Type B pancreatic cell (in vitro differentiated cells): ENCODE results near the gene ZNF831. TPM values are rescaled to one million over a fixed set of nuclear protein-coding genes. Genes with fewer than 3 reads are reported as not detected.

Experiments used
- DNase-seq: peaks from one replicate; pipeline ENCODE4 v3.0.0; 2021; ENCODE audit warnings: mixed read lengths; ENCODE audit not compliant: unreplicated experiment; ENCODE audit errors: extremely low spot score
- H3K27ac Mint-ChIP-seq: 2 replicates; pipeline ENCODE4 v1.8.0; 2021; ENCODE audit warnings: mild to moderate bottlenecking, mixed read lengths
- H3K27me3 Mint-ChIP-seq: 2 replicates; pipeline ENCODE4 v1.8.0; 2021; ENCODE audit warnings: mixed read lengths
- H3K36me3 Mint-ChIP-seq: 2 replicates; pipeline ENCODE4 v1.8.0; 2021; ENCODE audit warnings: mixed read lengths
- H3K4me1 Mint-ChIP-seq: one replicate; pipeline ENCODE4 v1.8.0; 2021; ENCODE audit warnings: mixed read lengths; ENCODE audit not compliant: unreplicated experiment
- H3K4me3 Mint-ChIP-seq: 2 replicates; pipeline ENCODE4 v1.8.0; 2021; ENCODE audit warnings: mild to moderate bottlenecking, mixed read lengths
- H3K9me3 Mint-ChIP-seq: 2 replicates; pipeline ENCODE4 v1.8.0; 2021; ENCODE audit warnings: mixed read lengths
- total RNA-seq: library from RNA; stranded (reverse); gene quantifications from 2 replicates; pipeline ENCODE4 v1.2.1, GENCODE V29; 2021; ENCODE audit warnings: low replicate concordance
- TF ChIP-seq, protein P1 (sequence below): fragments of 200-600 bp; sonication (generic); conservative IDR thresholded peaks from 2 replicates; pipeline ENCODE4 v1.5.0; 2021; ENCODE audit warnings: antibody characterized with exemption, mild to moderate bottlenecking

Gene ZNF831
- total RNA-seq, 1 donor from 2014 or later, result not detected

DNA sequence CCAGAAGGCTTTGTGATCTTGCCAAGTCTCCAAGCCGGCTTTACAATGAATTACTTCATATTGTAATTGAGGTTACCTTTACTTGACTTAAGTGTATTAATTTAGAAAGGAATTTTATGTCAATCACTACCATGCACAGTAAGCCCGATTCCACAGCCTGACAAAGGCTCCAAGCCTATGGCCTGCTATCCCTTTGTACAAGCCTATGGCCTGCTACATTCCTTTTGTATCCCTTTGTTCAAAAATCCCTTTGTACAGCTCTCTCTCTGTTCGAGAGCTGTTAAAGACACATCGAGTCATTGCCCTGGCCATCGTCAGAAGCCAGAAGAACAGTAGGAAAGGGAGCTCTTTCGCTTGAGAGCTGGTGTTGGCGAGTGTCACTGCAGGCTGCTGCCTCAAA is 134.1 kb downstream of the ZNF831 start:
- TF ChIP-seq, protein P1, sequence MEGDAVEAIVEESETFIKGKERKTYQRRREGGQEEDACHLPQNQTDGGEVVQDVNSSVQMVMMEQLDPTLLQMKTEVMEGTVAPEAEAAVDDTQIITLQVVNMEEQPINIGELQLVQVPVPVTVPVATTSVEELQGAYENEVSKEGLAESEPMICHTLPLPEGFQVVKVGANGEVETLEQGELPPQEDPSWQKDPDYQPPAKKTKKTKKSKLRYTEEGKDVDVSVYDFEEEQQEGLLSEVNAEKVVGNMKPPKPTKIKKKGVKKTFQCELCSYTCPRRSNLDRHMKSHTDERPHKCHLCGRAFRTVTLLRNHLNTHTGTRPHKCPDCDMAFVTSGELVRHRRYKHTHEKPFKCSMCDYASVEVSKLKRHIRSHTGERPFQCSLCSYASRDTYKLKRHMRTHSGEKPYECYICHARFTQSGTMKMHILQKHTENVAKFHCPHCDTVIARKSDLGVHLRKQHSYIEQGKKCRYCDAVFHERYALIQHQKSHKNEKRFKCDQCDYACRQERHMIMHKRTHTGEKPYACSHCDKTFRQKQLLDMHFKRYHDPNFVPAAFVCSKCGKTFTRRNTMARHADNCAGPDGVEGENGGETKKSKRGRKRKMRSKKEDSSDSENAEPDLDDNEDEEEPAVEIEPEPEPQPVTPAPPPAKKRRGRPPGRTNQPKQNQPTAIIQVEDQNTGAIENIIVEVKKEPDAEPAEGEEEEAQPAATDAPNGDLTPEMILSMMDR, result no peak
- Mint-ChIP-seq H3K4me1 (peaks cover 37% of the 10 kb centered on the region), H3K4me3 (no peak overlapping the region), H3K27ac (no peak overlapping the region), H3K36me3 (no peaks in the 10 kb centered on the region), H3K27me3 (peaks cover 64% of the 10 kb centered on the region), H3K9me3 (no peaks in the 10 kb centered on the region)
- DNase-seq, result no peak

DNA sequence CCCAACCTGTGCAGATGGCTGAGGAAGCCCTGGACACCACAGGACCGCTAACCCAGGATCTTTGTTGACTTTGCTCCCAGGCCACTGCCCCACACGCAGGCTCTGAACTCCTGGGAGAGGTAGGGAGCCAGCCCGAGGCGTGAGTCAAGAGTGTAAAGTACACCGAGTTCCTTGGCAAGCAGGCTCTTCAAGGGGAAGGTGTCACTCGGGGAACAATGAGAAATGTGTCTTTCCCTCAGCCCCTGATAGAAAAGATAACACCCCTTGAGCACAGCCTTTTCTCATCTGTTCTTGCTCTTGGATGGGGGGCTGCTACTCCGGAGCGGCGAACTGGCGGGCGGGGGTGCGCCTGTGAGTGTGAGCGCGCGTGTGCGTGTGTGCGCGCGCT is 136.3 kb downstream of the ZNF831 start:
- peak overlapping the region; percentile 73 for H3K4me3 Mint-ChIP-seq
- peaks cover 41% of the 10 kb centered on the region for H3K4me1 Mint-ChIP-seq

DNA sequence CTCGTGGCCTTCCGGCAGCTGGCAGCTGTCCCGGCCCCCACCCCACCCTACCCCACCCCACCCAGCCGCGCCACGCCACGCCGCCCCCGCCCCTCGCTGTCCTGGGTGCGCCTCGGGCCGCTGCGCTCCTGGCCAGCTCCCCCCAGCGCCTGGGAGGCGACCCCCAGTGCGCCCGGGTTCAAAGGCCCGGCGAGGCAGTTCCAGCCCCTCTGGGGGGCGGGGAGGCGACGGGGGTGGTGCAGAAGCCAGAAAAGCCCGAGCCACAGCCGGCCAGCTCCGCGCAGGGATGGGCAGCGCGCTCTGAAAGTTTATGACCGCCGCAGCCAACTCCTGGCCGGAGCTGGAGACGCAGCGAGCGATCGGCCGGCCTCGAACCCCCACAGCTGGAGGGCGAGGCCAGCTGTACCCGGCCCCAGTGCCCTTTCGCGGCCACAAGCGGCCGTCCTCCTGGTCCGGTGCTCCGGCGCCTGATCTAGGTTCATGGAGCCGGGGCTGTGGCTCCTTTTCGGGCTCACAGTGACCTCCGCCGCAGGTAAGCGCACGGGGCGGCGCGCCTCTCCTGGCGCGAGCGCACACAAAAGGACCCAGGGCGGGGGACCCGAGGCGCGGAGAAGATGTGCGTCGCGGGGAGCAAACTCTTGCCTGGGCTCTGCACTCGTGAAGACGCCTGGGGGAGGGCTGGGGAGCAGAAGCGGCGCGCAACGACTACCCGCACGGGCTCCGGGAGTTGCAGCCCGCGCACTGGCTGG is 136.9 kb downstream of the ZNF831 start, which contains the start of gene EDN3:
Gene EDN3, plus strand, starts transcription at position 279 of the 749 bp plus-strand sequence. Its CDS starts 202 bp downstream, at position 481.
- H3K4me3 Mint-ChIP-seq, result peak within 1 kb of the TSS; percentile 85
- no peak within 1 kb of the TSS for H3K27ac Mint-ChIP-seq
- peaks cover 19% of the 10 kb centered on the region for H3K36me3 Mint-ChIP-seq
- no peaks in the 10 kb centered on the region for H3K9me3 Mint-ChIP-seq
- peaks cover 35% of the 10 kb centered on the region for H3K4me1 Mint-ChIP-seq
- TF ChIP-seq, protein P1, result no peak
- DNase-seq, result no peak
- H3K27me3 Mint-ChIP-seq, result peaks cover 80% of the 10 kb centered on the region

More for the DNA sequence above, 136.3 kb downstream of the ZNF831 start:
- Mint-ChIP-seq H3K36me3 (peaks cover 14% of the 10 kb centered on the region), H3K27me3 (peaks cover 82% of the 10 kb centered on the region), H3K27ac (no peak overlapping the region), H3K9me3 (no peaks in the 10 kb centered on the region)
- DNase-seq, result no peak
- TF ChIP-seq, protein P1, result no peak

DNA sequence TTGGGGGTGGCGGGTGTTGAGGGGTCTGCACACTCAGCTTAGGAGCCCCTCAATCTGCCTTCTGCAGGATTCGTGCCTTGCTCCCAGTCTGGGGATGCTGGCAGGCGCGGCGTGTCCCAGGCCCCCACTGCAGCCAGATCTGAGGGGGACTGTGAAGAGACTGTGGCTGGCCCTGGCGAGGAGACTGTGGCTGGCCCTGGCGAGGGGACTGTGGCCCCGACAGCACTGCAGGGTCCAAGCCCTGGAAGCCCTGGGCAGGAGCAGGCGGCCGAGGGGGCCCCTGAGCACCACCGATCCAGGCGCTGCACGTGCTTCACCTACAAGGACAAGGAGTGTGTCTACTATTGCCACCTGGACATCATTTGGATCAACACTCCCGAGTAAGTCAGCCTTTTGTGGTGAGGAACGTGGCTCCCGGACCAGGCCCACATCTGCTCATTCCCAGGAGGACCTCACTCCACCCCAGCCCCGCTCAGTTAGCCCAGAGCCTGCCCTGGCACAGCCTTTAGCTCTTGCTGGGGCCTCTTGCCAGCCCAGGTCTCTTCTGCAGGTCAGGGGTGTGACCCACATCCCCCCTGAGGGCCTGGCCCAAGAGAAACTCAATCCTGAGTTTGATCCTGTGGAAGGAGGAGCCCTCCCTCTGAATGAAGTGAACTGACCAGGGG is 137.9 kb downstream of the ZNF831 start:
- TF ChIP-seq, protein P1, result no peak
- Mint-ChIP-seq H3K4me3 (peak overlapping the region; percentile 85), H3K36me3 (peaks cover 19% of the 10 kb centered on the region), H3K27ac (no peak overlapping the region), H3K9me3 (no peaks in the 10 kb centered on the region), H3K4me1 (peaks cover 31% of the 10 kb centered on the region), H3K27me3 (peaks cover 75% of the 10 kb centered on the region)
- no peak for DNase-seq

DNA sequence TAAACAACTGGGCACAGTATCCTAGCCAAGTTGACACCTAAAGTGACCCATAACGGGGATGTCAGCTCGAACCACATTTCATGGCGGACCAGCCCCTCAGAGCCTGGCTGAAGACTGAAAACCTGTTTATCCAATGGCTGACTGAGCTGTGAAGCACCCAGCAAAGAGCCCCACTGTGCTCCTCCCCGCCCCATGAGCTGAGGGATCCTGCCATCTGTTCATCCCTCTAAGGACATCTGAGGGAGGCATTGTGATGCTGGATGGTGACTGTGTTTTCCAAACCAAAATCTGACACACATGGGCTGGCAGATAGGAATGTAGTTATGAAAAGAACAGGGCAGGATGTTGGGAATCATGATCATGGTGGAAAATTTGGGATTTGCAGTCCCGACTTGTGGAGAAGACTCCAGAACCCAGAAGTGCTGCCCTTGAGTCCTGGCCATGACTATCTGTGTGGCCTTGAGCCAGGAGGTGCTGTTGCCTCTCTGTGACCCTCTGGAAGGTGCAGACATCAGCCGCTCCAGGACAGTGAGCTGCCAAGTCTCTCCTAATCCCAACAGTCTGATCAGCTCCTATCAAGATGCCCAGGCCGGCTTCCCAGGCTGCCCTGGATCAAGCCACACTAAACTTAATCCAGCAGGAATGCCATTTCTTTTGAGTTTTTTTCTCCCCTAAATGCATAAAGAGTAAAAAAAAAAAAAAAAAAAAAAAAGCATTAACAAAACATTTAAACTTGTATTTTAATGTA is 142.5 kb downstream of the ZNF831 start:
- Mint-ChIP-seq H3K27ac (no peak overlapping the region), H3K9me3 (no peaks in the 10 kb centered on the region), H3K4me1 (peaks cover 37% of the 10 kb centered on the region), H3K4me3 (no peak overlapping the region), H3K27me3 (peaks cover 44% of the 10 kb centered on the region), H3K36me3 (peaks cover 29% of the 10 kb centered on the region)
- TF ChIP-seq, protein P1, result no peak
- no peak for DNase-seq
